ENCODE data around the gene PLPP3. TPM values are rescaled to one million over a fixed set of nuclear protein-coding genes. Genes with fewer than 3 reads are reported as not detected.

PLPP3 gene
- total and polyA plus RNA-seq, 2 donors (not counting 1 experiment from before 2014, with no cell fraction given), result 343 to 465 TPM

DNA sequence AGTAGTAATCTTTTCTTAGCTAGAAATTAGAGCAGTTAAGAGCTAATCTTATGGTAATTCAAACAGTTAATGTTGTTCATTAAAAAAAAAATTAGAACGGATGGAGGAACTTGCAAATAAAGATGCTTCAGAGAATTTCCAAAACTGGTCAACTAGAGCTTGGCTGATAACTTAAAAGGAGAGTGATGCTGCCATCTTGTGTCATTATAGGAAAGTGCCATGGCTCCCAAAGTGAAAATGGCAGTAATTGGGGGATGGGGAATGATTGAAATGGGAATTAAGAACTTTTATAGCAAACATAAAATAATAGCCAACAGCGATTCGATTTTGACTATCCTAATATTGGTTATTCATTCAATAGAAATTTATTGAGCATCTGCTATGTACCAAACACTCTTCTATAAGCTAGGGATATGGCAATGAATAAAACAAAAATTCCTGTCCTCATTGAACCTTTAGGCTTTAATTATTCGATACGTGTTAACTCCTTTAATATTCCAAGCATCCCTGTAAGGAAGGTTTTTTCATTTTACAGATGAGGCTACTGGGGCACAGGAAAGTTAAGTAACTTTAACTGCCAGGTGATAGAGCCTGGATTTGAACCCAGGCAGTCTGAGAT lies 5.7 kb upstream of the PLPP3 start:
- no peak overlapping the region for H3K4me2 ChIP-seq (ENCODE audit: extremely low read depth, insufficient read depth, low read length)
- H3K4me1 ChIP-seq (ENCODE audit: control insufficient read depth, extremely low read depth, insufficient read depth, low read length), result peaks cover 6% of the 10 kb centered on the region
- no peaks in the 10 kb centered on the region for H3K9me3 ChIP-seq (ENCODE audit: control insufficient read depth, insufficient read depth, low read depth, low read length)
- H3K36me3 ChIP-seq (ENCODE audit: control insufficient read depth, insufficient read depth, low read length), result no peaks in the 10 kb centered on the region
- no peak overlapping the region for H2AFZ ChIP-seq (ENCODE audit: low read length)
- peaks cover 1% of the 10 kb centered on the region for H3K79me2 ChIP-seq (ENCODE audit: control insufficient read depth, insufficient read depth, low read length)
- H3K4me3 ChIP-seq (replicated peaks in 1 of 4; ENCODE audit: control extremely low read depth in 1 of 4, insufficient read depth in 1 of 4, low read depth in 3 of 4, low read length in 4 of 4), result no peak overlapping the region
- no peak overlapping the region for H3K27ac ChIP-seq (ENCODE audit: insufficient read depth, low read length)
- TF ChIP-seq CTCF (conservative IDR thresholded peaks at IDR 0.05 in 1 of 2, IDR thresholded peaks at IDR 0.05 in 1 of 2; ENCODE audit: low read depth in 1 of 2, low read length in 2 of 2) (peak; percentile 78 to 81), EZH2 (IDR thresholded peaks at IDR 0.05; ENCODE audit: low read length, missing control alignments) (no peak)
- DNase-seq (ENCODE audit: low read depth in 2 of 2), result peak; percentile 51 to 84
- no peaks in the 10 kb centered on the region for H3K27me3 ChIP-seq (ENCODE audit: control insufficient read depth, insufficient read depth, low read length)
- no peak overlapping the region for H3K9ac ChIP-seq (ENCODE audit: insufficient read depth, low read length)
- no peaks in the 10 kb centered on the region for H4K20me1 ChIP-seq (ENCODE audit: control insufficient read depth, extremely low read depth, insufficient read depth, low read length)

DNA sequence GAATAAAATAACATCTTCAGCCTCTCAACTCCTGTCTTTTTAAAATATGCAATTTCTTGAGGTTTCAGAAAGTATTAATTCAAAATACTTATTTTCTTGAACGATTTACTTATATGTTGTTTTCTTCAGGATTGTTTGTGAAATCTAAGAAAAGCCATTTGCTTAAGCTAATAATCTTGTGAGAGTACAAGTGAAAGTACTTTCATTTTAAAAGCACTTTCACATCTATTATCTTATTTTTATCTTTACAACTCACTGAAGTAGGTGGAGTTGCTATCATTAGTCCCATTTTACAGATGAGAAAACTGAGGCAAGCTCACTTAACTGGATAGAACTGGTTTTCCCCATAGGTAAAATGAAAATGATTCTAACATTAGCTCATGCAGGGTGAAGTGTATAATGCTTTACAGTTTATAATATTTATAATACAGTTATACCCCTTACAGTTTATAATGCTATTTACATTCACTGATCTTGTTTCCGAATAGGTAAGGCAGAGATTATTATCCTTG lies 4.7 kb upstream of the PLPP3 start:
- peaks cover 8% of the 10 kb centered on the region for H3K4me1 ChIP-seq (ENCODE audit: control insufficient read depth, extremely low read depth, insufficient read depth, low read length)
- H3K9me3 ChIP-seq (ENCODE audit: control insufficient read depth, insufficient read depth, low read depth, low read length), result no peaks in the 10 kb centered on the region
- H3K27ac ChIP-seq (ENCODE audit: insufficient read depth, low read length), result no peak overlapping the region
- H2AFZ ChIP-seq (ENCODE audit: low read length), result no peak overlapping the region
- H3K79me2 ChIP-seq (ENCODE audit: control insufficient read depth, insufficient read depth, low read length), result peaks cover 6% of the 10 kb centered on the region
- no peak overlapping the region for H3K4me2 ChIP-seq (ENCODE audit: extremely low read depth, insufficient read depth, low read length)
- no peaks in the 10 kb centered on the region for H3K27me3 ChIP-seq (ENCODE audit: control insufficient read depth, insufficient read depth, low read length)
- H4K20me1 ChIP-seq (ENCODE audit: control insufficient read depth, extremely low read depth, insufficient read depth, low read length), result no peaks in the 10 kb centered on the region
- H3K9ac ChIP-seq (ENCODE audit: insufficient read depth, low read length), result no peak overlapping the region
- DNase-seq (ENCODE audit: low read depth in 2 of 2), result no peak
- H3K4me3 ChIP-seq (replicated peaks in 1 of 4; ENCODE audit: control extremely low read depth in 1 of 4, insufficient read depth in 1 of 4, low read depth in 3 of 4, low read length in 4 of 4), result no peak overlapping the region
- H3K36me3 ChIP-seq (ENCODE audit: control insufficient read depth, insufficient read depth, low read length), result no peaks in the 10 kb centered on the region
- TF ChIP-seq CTCF (conservative IDR thresholded peaks at IDR 0.05 in 1 of 2, IDR thresholded peaks at IDR 0.05 in 1 of 2; ENCODE audit: low read depth in 1 of 2, low read length in 2 of 2), result no peak
- no peak for TF ChIP-seq EZH2 (IDR thresholded peaks at IDR 0.05; ENCODE audit: low read length, missing control alignments)

- Histone ChIP-seq H3K27me3 (ENCODE audit: control insufficient read depth, insufficient read depth, low read length) (no peaks in the 10 kb centered on the region), H3K36me3 (ENCODE audit: control insufficient read depth, insufficient read depth, low read length) (no peaks in the 10 kb centered on the region), H3K27ac (ENCODE audit: insufficient read depth, low read length) (no peak overlapping the region), H3K4me2 (ENCODE audit: extremely low read depth, insufficient read depth, low read length) (no peak overlapping the region), H3K9me3 (ENCODE audit: control insufficient read depth, insufficient read depth, low read depth, low read length) (no peaks in the 10 kb centered on the region), H3K4me3 (replicated peaks in 1 of 4; ENCODE audit: control extremely low read depth in 1 of 4, insufficient read depth in 1 of 4, low read depth in 3 of 4, low read length in 4 of 4) (no peak overlapping the region), H3K9ac (ENCODE audit: insufficient read depth, low read length) (no peak overlapping the region), H3K79me2 (ENCODE audit: control insufficient read depth, insufficient read depth, low read length) (peaks cover 38% of the 10 kb centered on the region), H3K4me1 (ENCODE audit: control insufficient read depth, extremely low read depth, insufficient read depth, low read length) (peaks cover 8% of the 10 kb centered on the region), H2AFZ (ENCODE audit: low read length) (no peak overlapping the region), H4K20me1 (ENCODE audit: control insufficient read depth, extremely low read depth, insufficient read depth, low read length) (peaks cover 3% of the 10 kb centered on the region)
- TF ChIP-seq CTCF (conservative IDR thresholded peaks at IDR 0.05 in 1 of 2, IDR thresholded peaks at IDR 0.05 in 1 of 2; ENCODE audit: low read depth in 1 of 2, low read length in 2 of 2), result no peak
- TF ChIP-seq EZH2 (IDR thresholded peaks at IDR 0.05; ENCODE audit: low read length, missing control alignments), result no peak
- no peak for DNase-seq (ENCODE audit: low read depth in 2 of 2)
These were observed 1.4 kb upstream of the PLPP3 start for GRCh38 chr1:56580771-56581170.

Measured in fibroblast of lung (primary cell).